Measurements from ENCODE around the gene BEST2.

The BEST2 gene

DNA sequence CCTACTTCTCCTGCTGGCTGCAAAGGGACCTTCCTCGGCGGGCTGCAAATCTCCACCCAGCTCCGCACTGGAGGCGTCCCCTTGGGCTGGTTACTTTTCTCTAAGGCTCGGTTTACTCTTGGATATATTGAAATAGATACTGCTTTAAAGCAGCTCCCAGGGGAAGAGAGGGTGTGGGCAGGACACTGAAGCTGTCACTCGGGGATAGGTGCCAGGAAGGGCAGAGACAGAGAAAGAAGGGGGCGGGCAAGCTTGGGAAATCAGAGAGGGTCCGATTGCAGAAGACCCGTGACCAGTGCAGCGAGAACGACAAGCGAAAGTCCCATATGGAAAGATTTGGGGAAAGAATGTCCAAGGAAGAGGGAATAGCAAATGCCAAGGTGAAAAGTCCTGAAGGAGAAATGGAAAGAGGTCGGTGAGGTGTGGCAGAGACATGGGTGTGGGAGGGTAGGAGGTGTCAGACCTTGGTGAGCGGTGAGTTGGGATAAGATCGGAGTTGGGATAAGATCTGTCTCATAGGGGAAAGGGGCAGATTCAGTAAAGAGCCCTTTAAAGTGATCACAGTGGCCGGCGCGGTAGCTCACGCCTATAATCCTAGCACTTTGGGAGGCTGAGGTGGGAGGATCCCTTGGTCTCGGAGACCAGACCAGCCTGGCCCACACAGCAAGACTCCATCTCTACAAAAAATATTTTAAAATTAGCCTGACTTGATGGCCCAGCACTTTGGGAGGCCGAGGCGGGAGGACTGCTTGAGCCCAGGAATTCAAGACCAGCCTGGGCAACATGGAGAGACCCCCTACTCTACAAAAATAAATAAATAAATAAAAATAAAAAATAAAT is 50.9 kb downstream of the BEST2 start:
- Histone ChIP-seq H3K27me3 (ENCODE audit: control insufficient read depth, insufficient read depth, low read length) (no peaks in the 10 kb centered on the region), H3K9ac (ENCODE audit: low read length) (peak overlapping the region; percentile 41), H3K36me3 (ENCODE audit: control insufficient read depth, insufficient read depth, low read length) (peaks cover 12% of the 10 kb centered on the region), H3K4me1 (ENCODE audit: control insufficient read depth, insufficient read depth, low read length) (peaks cover 6% of the 10 kb centered on the region), H3K4me3 (ENCODE audit: low read length) (peak overlapping the region; percentile 85), H3K27ac (ENCODE audit: low read depth, low read length) (peak overlapping the region; percentile 64)

DNA sequence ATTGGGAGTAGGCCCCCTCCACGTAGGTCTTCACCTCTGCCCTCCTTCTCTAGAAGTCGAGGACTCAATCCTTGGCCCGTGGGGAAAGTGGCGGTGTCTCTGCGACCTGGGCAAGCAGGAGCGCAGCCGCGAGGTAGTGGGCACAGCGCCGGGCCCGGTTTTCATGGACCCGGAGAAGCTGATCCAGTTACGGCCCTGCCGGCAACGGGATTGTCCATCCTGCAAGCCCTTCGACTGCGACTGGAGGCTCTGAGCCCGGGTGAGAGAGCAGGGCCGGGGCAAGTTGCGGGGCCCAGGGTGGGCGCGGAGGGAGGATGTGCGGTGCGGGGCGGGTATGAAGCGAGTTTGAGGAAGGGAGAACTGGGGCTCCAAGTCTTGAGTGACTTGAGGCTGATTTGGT is 52.5 kb downstream of the BEST2 start:
- no peak overlapping the region for H3K27ac ChIP-seq (ENCODE audit: low read depth, low read length)
- H3K36me3 ChIP-seq (ENCODE audit: control insufficient read depth, insufficient read depth, low read length) = peaks cover 12% of the 10 kb centered on the region
- no peak overlapping the region for H3K9ac ChIP-seq (ENCODE audit: low read length)
- H3K27me3 ChIP-seq (ENCODE audit: control insufficient read depth, insufficient read depth, low read length) = no peaks in the 10 kb centered on the region
- peaks cover 6% of the 10 kb centered on the region for H3K4me1 ChIP-seq (ENCODE audit: control insufficient read depth, insufficient read depth, low read length)
- H3K4me3 ChIP-seq (ENCODE audit: low read length) = no peak overlapping the region

DNA sequence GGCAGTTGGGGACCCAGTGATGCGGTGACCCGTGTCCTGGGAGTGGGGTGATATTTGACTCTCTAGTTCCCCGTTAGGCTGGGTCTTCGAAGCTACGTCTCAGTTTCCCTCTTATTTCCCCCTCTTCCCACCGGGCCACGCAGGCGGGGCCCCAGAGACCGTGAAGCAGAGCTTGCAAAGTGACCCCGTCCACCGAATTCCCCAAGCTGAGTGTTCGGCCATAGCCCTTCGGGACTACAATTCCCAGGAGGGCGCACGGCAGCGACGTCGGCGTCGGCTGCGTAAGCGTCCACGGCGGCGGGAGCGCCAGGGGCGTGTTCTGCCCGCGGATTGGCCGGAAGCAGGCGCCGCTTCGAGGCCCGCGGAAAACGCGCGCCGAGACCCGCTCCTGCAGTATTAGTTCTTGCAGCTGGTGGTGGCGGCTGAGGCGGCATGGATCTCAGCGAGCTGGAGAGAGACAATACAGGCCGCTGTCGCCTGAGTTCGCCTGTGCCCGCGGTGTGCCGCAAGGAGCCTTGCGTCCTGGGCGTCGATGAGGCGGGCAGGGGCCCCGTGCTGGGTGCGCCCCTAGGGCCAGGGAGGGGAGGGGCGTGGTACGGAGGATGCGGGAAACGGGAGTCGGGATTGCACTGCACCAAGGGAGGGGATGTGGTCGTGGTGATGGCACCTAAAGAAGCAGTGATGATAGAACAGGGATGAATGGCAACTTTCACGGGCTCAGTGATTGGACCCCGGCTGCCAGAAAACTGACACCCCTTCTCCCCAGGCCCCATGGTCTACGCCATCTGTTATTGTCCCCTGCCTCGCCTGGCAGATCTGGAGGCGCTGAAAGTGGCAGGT is 54.9 kb downstream of the BEST2 start, which contains the start of gene RNASEH2A:
TSS of gene RNASEH2A (plus strand) at position 343 of the 840 bp plus-strand sequence. CDS start at position 433, 90 bp downstream.
- H3K27me3 ChIP-seq (ENCODE audit: control insufficient read depth, insufficient read depth, low read length) = no peaks in the 10 kb centered on the region

More for the DNA sequence above, 54.9 kb downstream of the BEST2 start, which contains the start of gene RNASEH2A:
- H3K9ac ChIP-seq (ENCODE audit: low read length) = peak within 1 kb of the TSS; percentile 72
- peak within 1 kb of the TSS; percentile 72 for H3K27ac ChIP-seq (ENCODE audit: low read depth, low read length)
- H3K4me1 ChIP-seq (ENCODE audit: control insufficient read depth, insufficient read depth, low read length) = peaks cover 6% of the 10 kb centered on the region
- no peaks in the 10 kb centered on the region for H3K36me3 ChIP-seq (ENCODE audit: control insufficient read depth, insufficient read depth, low read length)
- H3K4me3 ChIP-seq (ENCODE audit: low read length) = peak within 1 kb of the TSS; percentile 91
